ENCODE results near the gene CELF3.

- TF ChIP-seq POLR2A (IDR thresholded peaks at IDR 0.05), result no peak
- TF ChIP-seq CTCF (IDR thresholded peaks at IDR 0.05), result no peak
These were observed at the start of gene CELF3 for GRCh38 chr1:151716771-151717631.

Data from suprapubic skin (tissue), 3 donors.